Measurements from ENCODE around the gene SLC25A27.

SLC25A27 gene

GRCh38 chr6:46651816-46652215 lies 959 bp upstream of the SLC25A27 start:
- peak; percentile 75 for DNase-seq

GRCh38 chr6:46652232-46652602 lies 558 bp upstream of the SLC25A27 start:
- DNase-seq: no peak

- no peak for DNase-seq
Observed at GRCh38 chr6:46653439-46654195, 842 bp downstream of the SLC25A27 start.

- no peak for DNase-seq
Observed at GRCh38 chr6:46655803-46656202, 3.0 kb downstream of the SLC25A27 start.

GRCh38 chr6:46657642-46658041 lies 4.9 kb downstream of the SLC25A27 start:
- DNase-seq: no peak

GRCh38 chr6:46661483-46661882 lies 8.7 kb downstream of the SLC25A27 start:
- no peak for DNase-seq

GRCh38 chr6:46667377-46667776 lies 14.6 kb downstream of the SLC25A27 start:
- no peak for DNase-seq

- no peak for DNase-seq
Observed at GRCh38 chr6:46674410-46674809, 21.6 kb downstream of the SLC25A27 start.

GRCh38 chr6:46676604-46677313 lies 24.0 kb downstream of the SLC25A27 start:
- no peak for DNase-seq

- no peak for DNase-seq
Observed at GRCh38 chr6:46677314-46677654, 24.5 kb downstream of the SLC25A27 start.

GRCh38 chr6:46684771-46685170 lies 32.0 kb downstream of the SLC25A27 start:
- DNase-seq: no peak

GRCh38 chr6:46687619-46688097 lies 34.9 kb downstream of the SLC25A27 start, which contains the start of gene TDRD6:
TDRD6 (plus strand) TSS chr6:46687885; CDS start chr6:46688129, 244 bp downstream.
- no peak for DNase-seq

- no peak for DNase-seq
Observed at GRCh38 chr6:46688117-46688965, 35.6 kb downstream of the SLC25A27 start.

- DNase-seq: no peak
Observed at GRCh38 chr6:46688966-46689335, 36.2 kb downstream of the SLC25A27 start.

GRCh38 chr6:46689657-46690056 lies 36.9 kb downstream of the SLC25A27 start:
- DNase-seq: no peak

- no peak for DNase-seq
Observed at GRCh38 chr6:46690141-46690755, 37.5 kb downstream of the SLC25A27 start.

- DNase-seq: no peak
Observed at GRCh38 chr6:46690911-46691451, 38.2 kb downstream of the SLC25A27 start.

- no peak for DNase-seq
Observed at GRCh38 chr6:46699970-46700369, 47.2 kb downstream of the SLC25A27 start.

GRCh38 chr6:46704562-46704961 lies 51.8 kb downstream of the SLC25A27 start:
- DNase-seq: peak; percentile 9

GRCh38 chr6:46706464-46706863 lies 53.7 kb downstream of the SLC25A27 start:
- no peak for DNase-seq

GRCh38 chr6:46711491-46711890 lies 58.7 kb downstream of the SLC25A27 start:
- DNase-seq: no peak

- no peak for DNase-seq
Observed at GRCh38 chr6:46715141-46715540, 62.4 kb downstream of the SLC25A27 start.

GRCh38 chr6:46719099-46719498 lies 66.3 kb downstream of the SLC25A27 start:
- no peak for DNase-seq
